HL-60 (cell line): Measurements from ENCODE around the gene DDX27.

Experiments
- GABPA ChIP-seq: IDR thresholded peaks from 2 replicates; pipeline ENCODE4 v1.6.1; 2012; ENCODE audit warnings: low read depth
- POLR2AphosphoS5 ChIP-seq: IDR thresholded peaks from 2 replicates; pipeline ENCODE4 v1.6.1; 2012; ENCODE audit warnings: low read depth
- TF ChIP-seq, protein P1 (sequence below): IDR thresholded peaks from one replicate; pipeline ENCODE4 v1.5.1; 2011; ENCODE audit warnings: low read length, control low read depth, inconsistent platforms; ENCODE audit not compliant: insufficient read depth
- TF ChIP-seq, protein P2 (sequence below): IDR thresholded peaks from 2 replicates; pipeline ENCODE4 v1.6.1; 2012; ENCODE audit warnings: low read depth; ENCODE audit not compliant: insufficient replicate concordance

DNA sequence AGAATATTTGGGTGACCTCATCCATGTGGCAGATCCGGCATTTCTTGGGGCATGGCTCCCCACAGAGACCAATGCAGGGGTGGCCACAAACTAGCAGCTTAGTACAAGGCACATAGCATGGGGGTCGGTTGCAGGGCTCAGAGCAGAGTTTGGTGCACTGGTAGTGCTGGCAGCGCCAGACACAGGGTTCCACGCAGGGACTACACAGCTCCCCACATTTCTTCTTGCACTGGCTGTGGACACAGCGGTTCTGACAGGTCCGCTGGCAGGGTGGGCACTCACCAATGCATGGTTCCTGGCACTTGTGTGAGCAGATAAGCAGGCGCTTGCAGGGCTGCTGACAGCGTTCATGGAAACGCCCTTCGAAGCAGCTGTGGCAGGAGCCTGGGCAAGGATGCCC lies 29.1 kb downstream of the DDX27 start:
- TF ChIP-seq, protein P1, sequence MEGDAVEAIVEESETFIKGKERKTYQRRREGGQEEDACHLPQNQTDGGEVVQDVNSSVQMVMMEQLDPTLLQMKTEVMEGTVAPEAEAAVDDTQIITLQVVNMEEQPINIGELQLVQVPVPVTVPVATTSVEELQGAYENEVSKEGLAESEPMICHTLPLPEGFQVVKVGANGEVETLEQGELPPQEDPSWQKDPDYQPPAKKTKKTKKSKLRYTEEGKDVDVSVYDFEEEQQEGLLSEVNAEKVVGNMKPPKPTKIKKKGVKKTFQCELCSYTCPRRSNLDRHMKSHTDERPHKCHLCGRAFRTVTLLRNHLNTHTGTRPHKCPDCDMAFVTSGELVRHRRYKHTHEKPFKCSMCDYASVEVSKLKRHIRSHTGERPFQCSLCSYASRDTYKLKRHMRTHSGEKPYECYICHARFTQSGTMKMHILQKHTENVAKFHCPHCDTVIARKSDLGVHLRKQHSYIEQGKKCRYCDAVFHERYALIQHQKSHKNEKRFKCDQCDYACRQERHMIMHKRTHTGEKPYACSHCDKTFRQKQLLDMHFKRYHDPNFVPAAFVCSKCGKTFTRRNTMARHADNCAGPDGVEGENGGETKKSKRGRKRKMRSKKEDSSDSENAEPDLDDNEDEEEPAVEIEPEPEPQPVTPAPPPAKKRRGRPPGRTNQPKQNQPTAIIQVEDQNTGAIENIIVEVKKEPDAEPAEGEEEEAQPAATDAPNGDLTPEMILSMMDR: no peak
- TF ChIP-seq POLR2AphosphoS5 (no peak), GABPA (no peak)
- TF ChIP-seq, protein P2, sequence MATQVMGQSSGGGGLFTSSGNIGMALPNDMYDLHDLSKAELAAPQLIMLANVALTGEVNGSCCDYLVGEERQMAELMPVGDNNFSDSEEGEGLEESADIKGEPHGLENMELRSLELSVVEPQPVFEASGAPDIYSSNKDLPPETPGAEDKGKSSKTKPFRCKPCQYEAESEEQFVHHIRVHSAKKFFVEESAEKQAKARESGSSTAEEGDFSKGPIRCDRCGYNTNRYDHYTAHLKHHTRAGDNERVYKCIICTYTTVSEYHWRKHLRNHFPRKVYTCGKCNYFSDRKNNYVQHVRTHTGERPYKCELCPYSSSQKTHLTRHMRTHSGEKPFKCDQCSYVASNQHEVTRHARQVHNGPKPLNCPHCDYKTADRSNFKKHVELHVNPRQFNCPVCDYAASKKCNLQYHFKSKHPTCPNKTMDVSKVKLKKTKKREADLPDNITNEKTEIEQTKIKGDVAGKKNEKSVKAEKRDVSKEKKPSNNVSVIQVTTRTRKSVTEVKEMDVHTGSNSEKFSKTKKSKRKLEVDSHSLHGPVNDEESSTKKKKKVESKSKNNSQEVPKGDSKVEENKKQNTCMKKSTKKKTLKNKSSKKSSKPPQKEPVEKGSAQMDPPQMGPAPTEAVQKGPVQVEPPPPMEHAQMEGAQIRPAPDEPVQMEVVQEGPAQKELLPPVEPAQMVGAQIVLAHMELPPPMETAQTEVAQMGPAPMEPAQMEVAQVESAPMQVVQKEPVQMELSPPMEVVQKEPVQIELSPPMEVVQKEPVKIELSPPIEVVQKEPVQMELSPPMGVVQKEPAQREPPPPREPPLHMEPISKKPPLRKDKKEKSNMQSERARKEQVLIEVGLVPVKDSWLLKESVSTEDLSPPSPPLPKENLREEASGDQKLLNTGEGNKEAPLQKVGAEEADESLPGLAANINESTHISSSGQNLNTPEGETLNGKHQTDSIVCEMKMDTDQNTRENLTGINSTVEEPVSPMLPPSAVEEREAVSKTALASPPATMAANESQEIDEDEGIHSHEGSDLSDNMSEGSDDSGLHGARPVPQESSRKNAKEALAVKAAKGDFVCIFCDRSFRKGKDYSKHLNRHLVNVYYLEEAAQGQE: no peak
